HCEC 1CT (cell line): ENCODE measurements around the gene GMDS.

ENCODE experiments used
- DNase-seq: peaks from one replicate; pipeline ENCODE4 v3.0.0-alpha.2; 2017

The GMDS gene

GRCh38 chr6:2203264-2203663, 42.1 kb downstream of the GMDS start:
- DNase-seq: no peak

- DNase-seq: no peak
Observed at GRCh38 chr6:2197984-2198383, 47.4 kb downstream of the GMDS start.

DNA sequence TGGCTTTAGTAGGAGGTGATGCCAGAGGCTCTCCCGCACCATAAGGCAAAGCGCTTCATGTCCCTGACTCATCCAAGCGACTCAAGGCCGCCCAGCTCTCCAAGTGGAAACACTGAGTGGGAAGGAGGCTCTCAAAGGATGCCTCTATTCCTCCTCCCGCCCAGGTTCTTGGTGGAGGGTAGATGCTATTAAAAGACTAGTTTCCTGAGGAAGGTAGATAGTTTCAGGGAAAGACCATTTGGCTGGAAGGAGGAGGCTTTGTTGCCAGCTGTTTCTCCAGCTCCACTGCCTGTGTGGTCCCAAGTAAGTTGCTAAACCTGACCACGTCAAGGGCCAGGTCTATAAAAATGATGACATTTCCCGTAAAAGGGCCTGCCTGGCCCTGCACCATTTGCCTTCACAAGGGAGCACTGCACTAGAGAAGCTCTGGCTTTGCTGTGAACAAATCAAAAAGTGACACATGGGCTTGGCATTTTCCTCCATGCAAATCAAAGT, 48.2 kb downstream of the GMDS start:
- peak; percentile 9 for DNase-seq

GRCh38 chr6:2196079-2196679, 49.2 kb downstream of the GMDS start:
- DNase-seq: peak; percentile 37

DNA sequence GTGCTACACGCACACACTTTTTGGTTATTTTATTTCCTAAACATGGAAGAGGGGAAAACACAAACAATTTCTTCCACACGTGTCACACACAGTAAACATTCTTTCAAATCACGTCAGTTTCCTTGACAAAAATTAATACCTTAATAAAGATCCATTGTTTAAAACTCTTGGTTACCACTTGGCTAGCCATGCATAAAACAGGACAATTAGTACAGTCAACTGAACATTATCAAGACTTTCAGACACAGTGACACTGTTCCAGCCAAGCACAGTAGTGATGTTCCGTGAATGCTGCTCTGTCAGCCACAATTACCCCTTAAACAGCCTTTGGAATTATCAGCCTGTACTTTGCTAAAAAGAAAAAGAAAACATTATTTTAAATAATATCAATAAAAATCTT, 50.8 kb downstream of the GMDS start:
- no peak for DNase-seq

DNA sequence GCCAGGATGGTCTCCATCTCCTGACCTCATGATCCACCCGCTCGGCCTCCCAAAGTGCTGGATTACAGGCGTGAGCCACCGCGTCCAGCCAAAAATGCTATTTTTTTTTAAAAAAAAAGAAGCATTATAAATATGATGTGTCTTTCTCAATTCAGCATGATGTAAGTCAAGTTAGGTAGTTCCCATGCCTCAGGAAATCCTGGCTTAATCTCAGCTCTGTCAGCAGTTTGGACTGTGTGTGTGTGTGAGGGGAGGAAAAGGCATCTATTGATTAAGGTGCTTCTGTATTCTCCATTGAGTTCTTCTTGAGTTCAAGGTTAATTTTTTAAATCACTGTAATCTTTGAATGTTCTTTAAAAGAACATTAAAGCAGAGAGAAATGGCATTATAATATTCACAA, 51.5 kb downstream of the GMDS start:
- DNase-seq: no peak

DNA sequence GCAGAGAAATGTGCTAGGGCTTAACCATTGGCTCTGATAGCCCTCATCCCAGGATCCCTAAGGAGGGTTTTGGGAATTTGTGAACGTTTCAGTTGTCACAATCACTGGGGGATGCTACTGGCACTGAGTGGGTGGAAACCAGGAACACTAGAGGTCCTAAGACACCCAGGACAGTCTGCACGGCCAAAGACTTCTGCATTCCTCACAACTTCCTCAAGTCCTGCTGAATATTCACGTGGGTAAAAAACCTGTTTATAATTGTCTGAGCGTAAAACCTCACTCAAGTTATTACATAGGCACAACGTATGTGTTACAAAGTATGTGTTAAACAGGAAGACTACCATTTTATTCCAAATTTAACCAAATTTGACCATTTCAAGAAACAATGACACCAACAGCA, 52.4 kb downstream of the GMDS start:
- no peak for DNase-seq

DNA sequence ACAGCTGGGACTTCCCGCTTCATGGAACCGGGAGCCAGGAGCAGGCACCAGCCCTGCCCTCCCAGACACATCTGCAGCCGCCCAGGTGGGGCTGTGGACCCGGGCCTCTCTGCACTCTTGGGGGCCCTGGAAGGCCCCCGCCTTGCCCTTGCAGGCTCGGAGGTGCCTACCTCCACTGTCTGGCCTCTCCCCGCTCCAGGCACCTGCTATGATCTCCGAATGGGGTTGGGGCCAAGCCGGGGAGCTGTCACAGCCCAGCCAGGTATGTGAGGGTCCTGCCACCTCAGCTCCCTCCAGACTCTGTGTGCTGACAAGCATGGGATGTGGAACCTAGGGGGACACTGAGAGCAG, 54.0 kb downstream of the GMDS start:
- no peak for DNase-seq

- no peak for DNase-seq
Observed at GRCh38 chr6:2190661-2191389, 54.6 kb downstream of the GMDS start.

- no peak for DNase-seq
Observed at GRCh38 chr6:2188856-2189384, 56.5 kb downstream of the GMDS start.

DNA sequence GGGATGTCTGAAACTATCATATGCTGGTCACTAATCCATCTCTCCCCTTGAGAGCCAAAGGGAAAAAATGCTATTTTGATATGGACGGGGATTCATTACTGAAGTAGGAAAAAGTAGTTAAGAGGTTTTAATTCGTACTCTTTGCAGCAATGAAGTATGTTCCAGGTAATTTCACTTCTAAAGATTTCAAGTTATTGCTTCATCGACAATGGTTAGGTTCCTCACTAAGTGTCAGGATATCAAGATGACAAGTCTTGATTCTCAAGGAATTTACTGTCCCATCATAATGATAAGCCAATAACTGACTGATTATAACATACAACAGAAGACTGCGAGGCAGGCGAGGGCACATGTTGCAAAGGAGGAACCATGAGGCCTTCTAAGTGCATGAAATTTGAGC, 57.0 kb downstream of the GMDS start:
- no peak for DNase-seq

GRCh38 chr6:2187826-2188225, 57.6 kb downstream of the GMDS start:
- DNase-seq: no peak

GRCh38 chr6:2186516-2186915, 58.9 kb downstream of the GMDS start:
- DNase-seq: no peak

DNA sequence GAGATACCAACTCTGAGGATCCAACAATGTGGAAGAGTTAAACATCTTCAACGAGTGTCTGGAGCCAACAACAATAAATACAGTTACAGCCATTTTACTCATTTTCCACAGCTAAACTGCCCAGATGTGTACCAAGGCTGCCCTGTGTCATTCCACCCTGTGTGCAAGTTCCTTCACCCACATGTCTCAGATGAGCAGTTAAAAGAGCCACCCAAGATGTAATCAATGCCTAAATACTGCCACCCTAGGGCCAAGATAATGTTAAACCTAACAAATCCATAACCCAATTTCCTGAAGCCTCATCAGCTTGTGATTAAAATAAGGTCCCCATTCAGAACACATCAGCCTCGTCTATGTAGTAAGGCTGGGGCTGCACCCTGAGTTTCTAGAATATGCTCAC, 59.9 kb downstream of the GMDS start:
- no peak for DNase-seq

GRCh38 chr6:2184700-2185455, 60.5 kb downstream of the GMDS start:
- DNase-seq: no peak

GRCh38 chr6:2183752-2184151, 61.7 kb downstream of the GMDS start:
- no peak for DNase-seq

DNA sequence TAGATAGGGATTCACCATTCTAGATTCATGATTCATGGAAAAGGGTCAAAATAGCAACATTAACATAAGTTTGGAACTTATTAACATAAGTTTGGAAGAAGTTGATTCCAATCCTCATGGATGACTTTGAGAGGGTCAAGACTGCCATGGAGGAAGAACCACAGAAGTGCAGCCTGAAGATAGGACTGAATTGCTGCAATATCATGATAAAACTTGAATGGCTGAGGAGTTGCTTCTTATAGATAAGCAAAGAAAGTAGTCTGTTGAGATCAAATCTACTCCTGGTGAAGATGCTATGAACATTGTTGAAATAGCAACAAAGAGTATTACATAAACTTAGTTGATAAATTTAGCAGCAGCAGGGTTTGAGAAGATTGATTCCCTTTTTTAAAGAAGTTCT, 62.2 kb downstream of the GMDS start:
- DNase-seq: no peak

GRCh38 chr6:2182251-2182650, 63.2 kb downstream of the GMDS start:
- DNase-seq: no peak

- DNase-seq: no peak
Observed at GRCh38 chr6:2181567-2181966, 63.8 kb downstream of the GMDS start.

GRCh38 chr6:2179950-2180349, 65.5 kb downstream of the GMDS start:
- no peak for DNase-seq

GRCh38 chr6:2179241-2179640, 66.2 kb downstream of the GMDS start:
- DNase-seq: no peak

DNA sequence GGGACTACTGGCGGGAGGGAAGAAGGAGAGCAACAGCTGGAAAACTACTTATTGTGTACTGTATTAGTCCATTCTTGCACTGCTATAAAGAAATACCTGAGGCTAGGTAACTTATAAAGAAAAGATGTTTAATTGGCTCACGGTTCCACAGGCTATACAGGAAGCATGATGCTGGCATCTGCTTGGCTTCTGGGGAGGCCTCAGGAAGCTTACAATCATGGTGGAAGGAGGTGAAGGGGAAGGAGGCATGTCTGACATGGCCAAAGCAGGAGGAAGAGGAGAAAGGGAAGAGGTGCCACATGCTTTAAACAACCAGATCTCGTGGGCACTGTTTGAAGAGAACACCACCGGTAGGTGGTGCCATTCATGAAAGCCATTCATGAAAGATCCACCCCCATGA, 67.3 kb downstream of the GMDS start:
- DNase-seq: no peak

DNA sequence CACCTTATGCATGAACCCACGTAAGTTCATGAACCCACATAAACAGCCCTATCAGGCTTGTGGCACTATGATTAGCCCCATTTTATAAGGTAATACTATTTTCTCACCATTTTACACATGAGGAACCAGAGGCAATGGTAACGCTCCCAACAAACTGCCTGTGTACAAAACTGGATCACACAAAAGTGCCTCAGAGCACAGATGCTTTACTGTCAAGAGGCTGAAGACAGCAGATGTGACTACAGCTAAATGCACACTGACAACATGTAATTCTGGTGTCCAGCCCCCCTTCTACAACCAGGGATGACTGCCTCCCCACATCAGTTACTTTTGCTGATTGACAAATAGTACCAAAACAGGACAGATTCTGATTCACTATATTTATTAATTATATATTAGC, 69.6 kb downstream of the GMDS start:
- no peak for DNase-seq
